Superior temporal gyrus (tissue), 1 donor: ENCODE data around the gene TPCN2.

Experiments used
- DNase-seq: peaks from one replicate; pipeline ENCODE4 v3.0.0-alpha.2; 2016; ENCODE audit errors: extremely low spot score

TPCN2 gene

DNA sequence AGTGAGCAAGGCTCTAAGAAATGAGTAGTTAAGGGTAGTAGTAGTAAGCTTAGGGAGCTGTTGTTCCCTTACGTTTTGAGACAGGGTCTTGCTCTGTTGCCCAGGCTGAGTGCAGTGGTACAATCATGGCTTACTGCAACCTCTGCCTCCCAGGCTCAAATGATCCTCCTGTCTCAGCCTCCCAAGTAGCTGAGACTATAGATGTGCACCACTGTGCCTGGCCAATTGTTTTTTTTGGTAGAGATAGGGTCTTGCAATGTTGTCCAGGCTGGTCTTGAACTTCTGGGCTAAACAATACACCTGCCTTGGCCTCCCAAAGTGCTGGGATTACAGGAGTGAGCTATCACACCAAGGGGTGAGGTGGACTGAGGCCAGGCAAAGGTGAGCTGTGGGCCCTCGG lies 117.0 kb downstream of the TPCN2 start:
- DNase-seq, result no peak

DNA sequence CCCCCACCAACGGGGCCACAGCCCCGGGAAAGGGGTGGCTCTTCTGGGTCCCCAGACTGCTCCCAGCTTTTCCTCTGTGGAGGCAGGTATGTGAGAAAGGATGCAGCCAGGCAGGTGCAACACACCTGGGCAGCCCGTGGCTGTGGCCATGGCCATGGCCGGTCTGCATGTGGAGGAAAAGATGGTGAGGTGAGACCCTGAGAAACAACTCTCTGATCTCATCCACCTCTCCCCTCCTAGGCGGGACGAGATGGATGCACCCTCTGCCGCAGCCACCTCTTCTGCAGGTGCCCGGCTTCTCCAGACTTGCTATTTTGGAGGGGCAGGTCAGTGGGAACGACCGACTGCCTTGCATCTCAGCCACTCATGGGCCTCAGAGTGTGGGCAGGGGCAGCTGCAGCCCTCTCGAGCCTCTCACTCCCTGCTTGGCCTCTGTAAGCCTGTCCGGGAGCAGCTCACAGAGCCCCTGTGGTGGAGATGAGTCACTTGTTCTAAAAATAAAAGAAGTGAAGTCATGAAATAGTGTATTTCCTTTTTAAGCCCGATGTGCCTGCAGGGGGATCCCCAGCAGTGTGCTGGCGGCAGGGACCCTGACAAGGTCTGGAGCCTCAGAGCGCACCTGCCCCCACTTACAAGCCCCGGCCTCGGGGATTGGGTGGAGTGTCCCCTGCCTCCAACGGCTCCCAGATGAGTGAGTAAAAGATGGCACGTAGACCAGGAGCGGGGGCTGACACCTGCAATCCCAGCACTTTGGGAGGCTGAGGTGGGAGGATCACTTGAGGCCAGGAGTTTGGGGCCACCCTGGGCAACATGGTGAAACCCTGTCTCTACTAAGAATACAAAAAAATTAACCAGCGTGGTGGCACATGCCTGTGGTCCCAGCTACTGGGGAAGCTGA lies 117.7 kb downstream of the TPCN2 start:
- DNase-seq, result no peak

DNA sequence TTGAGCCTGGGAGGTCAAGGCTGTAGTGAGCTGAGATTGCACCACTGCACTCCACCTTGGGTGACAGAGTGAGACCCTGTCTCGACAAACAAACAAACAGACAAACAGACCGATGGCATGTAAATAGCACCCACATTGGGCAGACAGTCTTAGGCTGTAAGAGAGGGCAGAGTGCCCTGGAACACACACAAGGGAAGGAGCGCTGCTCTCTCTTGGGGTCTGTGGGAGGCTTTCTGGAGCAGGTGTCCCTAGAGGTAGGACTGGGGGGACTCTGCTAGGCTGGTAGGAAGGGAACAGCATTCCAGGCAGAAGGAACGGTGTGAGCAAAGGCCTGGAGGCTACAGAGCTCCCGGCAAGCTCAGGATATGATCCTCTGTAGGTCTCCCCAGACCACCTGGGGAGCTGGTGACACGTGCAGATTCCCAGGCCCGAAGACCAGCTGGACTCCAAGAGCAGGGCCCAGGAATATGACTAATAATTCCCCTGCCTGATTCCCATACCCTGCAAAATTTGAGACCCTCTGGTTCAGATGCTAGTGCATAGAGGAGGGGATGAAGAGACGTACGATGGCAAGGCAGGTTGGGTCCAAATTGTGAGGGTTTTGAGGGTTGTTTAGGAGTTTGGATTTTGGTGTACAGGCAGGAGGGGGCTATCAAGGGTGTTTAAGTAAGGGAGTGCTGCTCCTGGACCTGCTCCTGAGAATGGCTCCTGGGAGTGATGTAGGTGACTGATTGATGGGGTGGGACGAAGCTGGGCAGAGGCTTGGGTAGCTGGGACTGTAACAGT lies 118.6 kb downstream of the TPCN2 start:
- no peak for DNase-seq

DNA sequence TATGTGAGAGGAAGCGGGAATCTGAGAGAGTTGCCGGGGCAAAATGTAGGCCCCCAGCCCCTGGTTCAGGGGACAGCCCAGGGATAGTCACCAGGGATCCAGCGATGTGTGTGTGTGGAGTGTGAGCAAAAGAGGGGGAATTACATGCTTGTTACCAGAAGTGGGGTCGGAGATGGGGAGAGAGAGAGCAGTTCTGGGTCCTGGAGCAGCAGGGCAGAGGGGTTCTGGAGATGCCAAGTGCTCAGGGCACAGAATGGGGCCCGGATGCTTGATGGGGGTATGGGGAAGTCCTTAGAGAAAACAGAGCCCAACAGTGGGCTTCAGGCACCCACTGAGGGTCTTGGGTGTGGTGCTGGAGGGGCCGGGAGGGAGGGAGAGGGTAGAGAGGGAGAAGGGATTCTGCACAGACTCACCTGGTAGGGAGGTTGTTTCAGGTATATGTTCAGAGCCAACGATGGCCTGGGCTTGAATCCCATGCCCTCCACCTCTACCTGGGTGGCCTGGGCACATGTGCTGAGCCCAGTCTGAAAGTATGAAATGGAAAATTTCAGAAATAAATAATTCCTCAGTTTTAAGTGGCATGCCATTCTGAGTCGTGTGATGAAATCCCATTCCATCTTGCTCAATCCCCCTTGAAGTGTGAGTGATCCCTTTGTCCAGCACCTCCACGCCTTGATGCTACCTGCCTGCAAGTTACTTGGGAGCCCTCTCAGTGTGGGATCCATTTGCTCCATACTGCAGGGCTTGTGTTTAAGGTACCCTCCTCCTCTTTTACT lies 119.4 kb downstream of the TPCN2 start:
- no peak for DNase-seq

DNA sequence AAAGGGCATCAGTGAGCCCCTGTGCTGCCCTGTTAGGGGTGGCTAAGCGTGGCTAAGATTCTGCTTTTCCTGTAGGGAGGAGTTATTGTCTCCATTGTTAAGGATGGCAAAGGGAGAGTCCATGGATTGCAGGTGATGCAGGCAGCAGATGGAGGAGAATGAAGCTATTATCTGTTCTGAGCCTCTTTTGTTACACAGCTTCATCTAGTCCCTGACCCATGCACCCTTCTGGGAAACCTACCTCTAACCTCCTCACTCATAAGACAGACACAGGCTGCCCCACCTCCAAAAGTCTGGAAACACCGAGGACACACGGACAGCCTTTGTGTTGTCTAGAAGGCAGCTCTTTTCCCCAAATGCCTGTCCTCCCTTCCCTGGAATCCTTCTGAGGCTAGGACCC lies 120.7 kb downstream of the TPCN2 start:
- DNase-seq, result no peak

DNA sequence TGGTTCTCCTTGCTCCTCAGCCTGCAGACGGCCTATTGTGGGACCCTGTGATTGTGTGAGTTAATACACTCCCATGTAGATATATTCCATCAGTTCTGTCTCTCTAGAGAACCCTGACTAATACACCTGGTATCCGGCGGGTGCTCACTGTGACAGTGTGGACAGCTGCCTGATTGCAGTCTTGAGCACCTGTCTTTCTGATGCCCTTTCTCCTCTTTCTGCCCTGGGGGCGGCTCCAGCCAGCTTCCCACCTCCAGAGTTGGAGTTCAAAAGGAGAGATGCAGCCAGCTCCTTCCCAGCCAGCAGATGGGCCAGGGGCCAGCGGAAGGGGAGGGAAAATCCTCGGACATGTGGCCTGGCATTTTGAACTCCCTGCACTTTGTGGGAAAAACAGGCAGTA lies 122.0 kb downstream of the TPCN2 start:
- DNase-seq, result no peak

DNA sequence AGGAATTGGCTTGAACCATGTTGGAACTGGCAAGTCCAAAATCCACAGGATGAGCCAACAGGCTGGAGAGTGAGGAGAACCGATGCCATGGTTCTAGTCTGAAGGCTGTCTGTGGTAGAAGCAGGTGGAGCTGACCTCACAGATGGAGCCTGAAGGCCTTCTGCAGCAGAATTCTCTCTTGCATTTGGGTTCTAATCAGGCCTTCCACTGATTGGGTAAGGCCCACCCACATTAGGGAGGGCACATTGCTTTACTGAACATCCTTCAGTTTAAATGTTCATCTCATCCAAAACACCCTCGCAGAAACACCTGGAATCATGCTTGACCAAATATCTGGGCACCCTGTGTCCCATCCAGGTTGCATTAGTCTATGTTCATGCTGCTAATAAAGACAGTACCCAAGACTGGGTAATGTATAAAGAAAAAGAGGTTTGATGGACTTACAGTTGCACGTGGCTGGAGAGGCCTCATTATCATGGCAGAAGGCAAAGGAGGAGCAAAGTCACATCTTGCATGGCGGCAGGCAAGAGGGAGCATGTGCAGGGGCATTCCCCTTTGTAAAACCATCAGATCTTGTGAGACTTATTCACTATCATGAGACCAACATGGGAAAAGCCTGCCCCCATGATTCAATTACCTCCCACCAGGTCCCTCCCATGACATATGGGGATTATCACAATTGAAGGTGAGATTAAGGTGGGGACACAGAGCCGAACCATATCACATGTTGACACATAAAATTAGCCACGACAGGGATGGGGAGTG lies 122.9 kb downstream of the TPCN2 start:
- DNase-seq, result no peak

DNA sequence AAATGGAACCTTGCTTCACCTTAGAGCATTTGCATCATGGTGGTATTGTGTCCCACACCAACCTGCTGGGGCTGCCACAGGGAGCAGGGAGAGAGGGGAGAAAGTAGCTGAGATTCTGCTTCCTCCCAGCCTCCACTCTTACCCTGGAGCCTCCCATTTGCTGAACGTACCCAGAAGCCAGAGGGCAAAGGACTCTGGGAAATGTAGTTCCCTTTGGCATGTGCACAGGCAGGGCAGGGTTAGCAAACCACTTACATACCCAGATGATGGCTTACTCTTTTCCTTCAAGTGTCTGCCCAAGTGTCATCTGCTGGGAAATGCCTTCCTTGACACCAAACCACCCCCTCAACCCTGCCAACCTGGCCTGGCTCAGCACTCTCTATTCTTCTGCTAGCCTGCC lies 123.9 kb downstream of the TPCN2 start:
- DNase-seq, result no peak

DNA sequence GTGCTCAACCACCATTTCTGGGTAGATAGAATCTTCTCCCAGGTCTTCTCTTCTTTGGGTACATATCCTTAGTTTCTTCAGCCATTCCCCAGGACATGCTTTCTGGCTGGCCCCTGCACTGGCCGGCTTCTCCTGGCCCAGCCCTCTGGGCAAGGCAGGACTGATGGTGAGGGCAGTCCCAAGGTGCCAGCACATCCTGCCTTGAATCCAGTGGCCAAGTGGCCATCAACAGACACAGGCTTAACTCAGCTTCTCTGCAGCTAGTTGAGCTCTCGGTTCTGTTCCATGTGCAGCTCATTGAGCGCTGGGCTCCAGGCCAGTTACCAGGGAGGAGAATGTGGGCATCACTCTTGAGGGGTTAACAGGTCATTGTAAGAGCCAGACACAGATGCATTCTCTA lies 124.6 kb downstream of the TPCN2 start:
- no peak for DNase-seq

DNA sequence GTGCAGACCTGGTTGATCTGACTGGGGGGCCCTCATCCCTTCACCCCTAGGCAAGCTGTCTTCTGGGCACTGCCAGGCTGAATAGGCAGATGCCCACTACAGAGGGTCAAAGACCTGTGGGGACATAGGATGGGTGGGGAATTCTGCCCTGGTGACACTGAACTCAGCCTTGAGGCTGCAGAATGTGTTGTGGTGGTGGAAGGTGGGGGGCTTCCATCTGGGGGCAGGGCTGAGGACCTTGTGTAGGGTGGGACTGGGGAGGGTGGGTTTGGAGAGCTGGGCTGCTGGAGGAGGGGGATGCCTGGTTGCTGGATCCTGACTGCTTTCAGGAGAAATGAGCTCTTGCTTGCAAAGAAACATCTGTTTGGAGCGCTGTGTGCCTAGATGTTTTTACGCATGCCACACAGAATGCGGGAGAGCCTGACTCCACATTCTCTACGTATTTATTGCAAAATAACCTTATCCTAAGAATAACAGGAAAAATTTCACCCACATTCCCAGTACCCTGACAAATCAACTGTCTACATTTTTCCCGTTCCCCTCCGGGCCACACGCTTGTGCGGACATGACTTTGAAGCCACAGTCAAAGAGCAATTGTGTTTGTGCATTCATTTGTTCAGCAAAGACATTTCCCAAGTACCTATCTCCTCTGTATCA lies 125.3 kb downstream of the TPCN2 start:
- DNase-seq, result no peak

DNA sequence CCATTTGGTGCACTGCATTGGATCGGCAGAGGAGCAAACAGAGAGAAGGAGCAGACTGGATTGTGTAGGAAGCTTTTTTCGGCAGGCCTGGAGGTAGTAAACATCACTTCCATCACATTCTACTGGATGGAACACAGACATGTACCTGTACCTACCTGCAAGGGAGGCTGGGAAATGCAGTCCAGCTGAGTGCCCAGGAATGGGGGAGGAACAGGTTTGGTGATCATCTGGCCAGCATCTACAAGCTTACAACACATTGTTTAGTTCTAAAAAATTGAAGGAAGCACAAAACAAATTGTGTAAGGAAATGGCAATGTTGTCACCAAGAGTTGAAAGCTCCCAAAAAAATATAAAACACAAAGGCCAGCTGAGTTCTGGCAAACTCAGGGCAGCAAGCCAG lies 126.1 kb downstream of the TPCN2 start:
- DNase-seq, result no peak

DNA sequence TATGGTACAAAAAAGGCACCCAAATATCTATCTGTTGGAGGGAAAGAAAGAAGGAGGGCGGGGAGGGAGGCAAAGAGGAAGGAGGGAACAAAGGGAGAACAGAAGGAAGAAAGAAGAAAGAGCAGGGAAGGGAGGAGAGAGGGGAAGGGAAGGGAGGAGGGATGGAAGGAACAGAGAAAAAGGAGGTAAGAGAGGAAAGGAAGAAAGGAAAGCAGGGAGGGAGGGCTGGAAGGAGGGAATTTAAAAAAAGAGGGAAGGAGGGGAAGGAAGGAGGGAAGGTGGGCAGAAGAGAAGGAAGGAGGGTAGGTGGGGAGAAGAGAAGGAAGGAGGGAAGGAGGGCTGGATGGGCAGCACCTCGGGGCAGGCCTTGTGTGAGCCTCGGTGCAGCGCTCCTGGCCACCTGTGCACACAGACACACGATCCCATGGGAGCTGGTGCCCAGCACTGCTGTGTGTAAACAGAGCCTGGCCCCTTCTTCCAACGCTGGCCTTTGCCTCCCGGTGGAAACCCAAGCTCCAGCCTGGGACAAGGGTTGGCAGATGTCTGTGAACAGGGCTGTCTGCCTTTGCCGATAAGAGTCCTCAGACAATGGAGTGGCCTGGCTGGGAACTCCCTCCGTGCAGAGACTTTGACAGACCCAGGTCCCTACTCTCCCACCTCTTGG lies 130.2 kb downstream of the TPCN2 start:
- no peak for DNase-seq

DNA sequence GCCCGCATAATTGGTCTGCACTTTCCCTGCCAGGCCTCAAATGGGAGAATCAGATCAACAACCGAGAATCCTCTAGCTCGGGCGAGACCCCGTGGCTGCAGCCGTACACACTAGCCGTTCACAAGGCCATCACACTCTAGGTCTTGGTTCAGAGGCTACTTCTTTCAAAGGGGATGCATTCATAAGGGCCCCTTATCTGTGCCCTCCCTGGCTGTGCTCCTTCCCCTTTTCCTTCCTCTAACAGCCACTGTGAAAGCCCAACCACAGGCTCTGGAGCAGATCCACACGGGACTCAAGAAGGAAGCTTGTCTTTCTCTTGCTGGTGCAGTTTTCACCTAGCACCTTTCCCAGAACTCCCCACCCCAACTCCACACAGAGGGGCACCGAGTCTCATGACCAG lies 131.5 kb downstream of the TPCN2 start:
- DNase-seq, result no peak

DNA sequence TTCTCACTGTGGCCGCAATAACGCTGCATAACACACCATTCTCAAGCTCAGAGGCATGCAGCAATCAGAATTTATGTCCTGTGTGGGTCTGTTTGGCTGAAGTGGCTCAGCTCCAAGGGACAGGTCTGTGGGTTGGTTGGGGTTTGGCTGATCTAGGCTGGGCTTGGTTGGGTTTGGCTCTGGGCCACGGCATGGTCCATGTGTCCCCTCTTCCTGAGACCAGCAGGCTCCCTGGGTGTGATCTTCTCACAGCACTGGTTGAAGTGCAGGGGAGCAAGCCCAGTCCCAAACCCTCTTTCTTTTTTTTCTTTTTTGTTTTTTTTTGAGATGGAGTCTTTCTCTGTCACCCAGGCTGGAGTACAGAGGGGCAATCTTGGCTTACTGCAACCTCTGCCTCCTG lies 132.0 kb downstream of the TPCN2 start:
- no peak for DNase-seq

DNA sequence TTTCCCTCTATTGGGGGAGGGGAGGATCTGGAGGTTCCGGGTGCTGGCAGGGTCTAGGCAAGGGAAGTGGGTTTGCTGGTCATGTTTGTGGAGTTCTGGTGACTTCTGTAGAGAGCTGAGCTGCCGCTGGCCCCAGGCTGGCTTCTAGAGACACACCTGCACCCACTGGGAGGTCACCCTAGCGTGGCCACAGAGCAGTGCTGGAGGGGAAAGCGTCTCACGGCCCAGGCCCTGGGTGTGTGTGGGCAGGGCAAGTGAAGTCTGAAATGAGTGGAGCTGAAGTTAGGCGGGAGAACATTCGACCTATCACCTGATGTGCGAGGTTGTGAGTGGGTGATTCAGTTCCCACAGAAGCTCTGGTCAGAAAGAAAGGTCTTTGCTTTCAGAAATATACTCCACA lies 134.9 kb downstream of the TPCN2 start:
- DNase-seq, result no peak
